ENCODE measurements around the gene ARHGAP6.
A peak's percentile ranks its signal among the peaks of the same experiment; 100 is the strongest.
"Not testable (repeated sequence)": the region's sequence is repeated elsewhere in the genome, so short reads cannot be mapped to it uniquely, and the experiment has no call there.

The ARHGAP6 gene

GRCh38 chrX:11641349-11642065 is 24.2 kb downstream of the ARHGAP6 start:
- Histone ChIP-seq H3K4me1 (ENCODE audit: control insufficient read depth, insufficient read depth, low read length) (no peaks in the 10 kb centered on the region), H3K27ac (ENCODE audit: low read length) (no peak overlapping the region), H3K9ac (ENCODE audit: low read length in 2 of 2) (no peak overlapping the region), H3K9me3 (ENCODE audit: control insufficient read depth in 2 of 2, low read length in 2 of 2) (no peaks in the 10 kb centered on the region), H3K27me3 (ENCODE audit: control insufficient read depth in 1 of 2, insufficient read depth in 2 of 2, low read length in 2 of 2) (no peaks in the 10 kb centered on the region), H3K36me3 (ENCODE audit: control insufficient read depth in 2 of 2, insufficient read depth in 2 of 2, low read length in 2 of 2) (no peaks in the 10 kb centered on the region), H3K4me3 (ENCODE audit: low read length in 2 of 2) (no peak overlapping the region)

GRCh38 chrX:11640089-11640488 is 25.6 kb downstream of the ARHGAP6 start:
- Histone ChIP-seq H3K9ac (ENCODE audit: low read length in 2 of 2) (no peak overlapping the region), H3K9me3 (ENCODE audit: control insufficient read depth in 2 of 2, low read length in 2 of 2) (no peaks in the 10 kb centered on the region), H3K4me3 (ENCODE audit: low read length in 2 of 2) (no peak overlapping the region), H3K36me3 (ENCODE audit: control insufficient read depth in 2 of 2, insufficient read depth in 2 of 2, low read length in 2 of 2) (no peaks in the 10 kb centered on the region), H3K27me3 (ENCODE audit: control insufficient read depth in 1 of 2, insufficient read depth in 2 of 2, low read length in 2 of 2) (no peaks in the 10 kb centered on the region), H3K4me1 (ENCODE audit: control insufficient read depth, insufficient read depth, low read length) (no peaks in the 10 kb centered on the region), H3K27ac (ENCODE audit: low read length) (no peak overlapping the region)

GRCh38 chrX:11632732-11633131 is 33.0 kb downstream of the ARHGAP6 start:
- Histone ChIP-seq H3K9ac (ENCODE audit: low read length in 2 of 2) (no peak overlapping the region), H3K4me1 (ENCODE audit: control insufficient read depth, insufficient read depth, low read length) (peaks cover 3% of the 10 kb centered on the region), H3K9me3 (ENCODE audit: control insufficient read depth in 2 of 2, low read length in 2 of 2) (no peaks in the 10 kb centered on the region), H3K36me3 (ENCODE audit: control insufficient read depth in 2 of 2, insufficient read depth in 2 of 2, low read length in 2 of 2) (no peaks in the 10 kb centered on the region), H3K4me3 (ENCODE audit: low read length in 2 of 2) (no peak overlapping the region), H3K27me3 (ENCODE audit: control insufficient read depth in 1 of 2, insufficient read depth in 2 of 2, low read length in 2 of 2) (no peaks in the 10 kb centered on the region), H3K27ac (ENCODE audit: low read length) (no peak overlapping the region)

GRCh38 chrX:11629593-11630211 is 36.0 kb downstream of the ARHGAP6 start:
- no peaks in the 10 kb centered on the region for H3K36me3 ChIP-seq (ENCODE audit: control insufficient read depth in 2 of 2, insufficient read depth in 2 of 2, low read length in 2 of 2)
- H3K9me3 ChIP-seq (ENCODE audit: control insufficient read depth in 2 of 2, low read length in 2 of 2): no peaks in the 10 kb centered on the region
- H3K4me3 ChIP-seq (ENCODE audit: low read length in 2 of 2): no peak overlapping the region
- H3K27ac ChIP-seq (ENCODE audit: low read length): no peak overlapping the region
- no peak overlapping the region for H3K9ac ChIP-seq (ENCODE audit: low read length in 2 of 2)
- H3K27me3 ChIP-seq (ENCODE audit: control insufficient read depth in 1 of 2, insufficient read depth in 2 of 2, low read length in 2 of 2): no peaks in the 10 kb centered on the region
- peaks cover 3% of the 10 kb centered on the region for H3K4me1 ChIP-seq (ENCODE audit: control insufficient read depth, insufficient read depth, low read length)

GRCh38 chrX:11628399-11628798 is 37.3 kb downstream of the ARHGAP6 start:
- H3K9me3 ChIP-seq (ENCODE audit: control insufficient read depth in 2 of 2, low read length in 2 of 2): no peaks in the 10 kb centered on the region
- no peaks in the 10 kb centered on the region for H3K36me3 ChIP-seq (ENCODE audit: control insufficient read depth in 2 of 2, insufficient read depth in 2 of 2, low read length in 2 of 2)
- no peak overlapping the region for H3K9ac ChIP-seq (ENCODE audit: low read length in 2 of 2)
- peaks cover 3% of the 10 kb centered on the region for H3K4me1 ChIP-seq (ENCODE audit: control insufficient read depth, insufficient read depth, low read length)
- H3K27ac ChIP-seq (ENCODE audit: low read length): no peak overlapping the region
- no peaks in the 10 kb centered on the region for H3K27me3 ChIP-seq (ENCODE audit: control insufficient read depth in 1 of 2, insufficient read depth in 2 of 2, low read length in 2 of 2)
- no peak overlapping the region for H3K4me3 ChIP-seq (ENCODE audit: low read length in 2 of 2)

GRCh38 chrX:11626351-11626750 is 39.4 kb downstream of the ARHGAP6 start:
- H3K4me1 ChIP-seq (ENCODE audit: control insufficient read depth, insufficient read depth, low read length): peaks cover 3% of the 10 kb centered on the region
- H3K9me3 ChIP-seq (ENCODE audit: control insufficient read depth in 2 of 2, low read length in 2 of 2): no peaks in the 10 kb centered on the region
- no peaks in the 10 kb centered on the region for H3K27me3 ChIP-seq (ENCODE audit: control insufficient read depth in 1 of 2, insufficient read depth in 2 of 2, low read length in 2 of 2)
- no peak overlapping the region for H3K9ac ChIP-seq (ENCODE audit: low read length in 2 of 2)
- no peak overlapping the region for H3K27ac ChIP-seq (ENCODE audit: low read length)
- no peaks in the 10 kb centered on the region for H3K36me3 ChIP-seq (ENCODE audit: control insufficient read depth in 2 of 2, insufficient read depth in 2 of 2, low read length in 2 of 2)
- H3K4me3 ChIP-seq (ENCODE audit: low read length in 2 of 2): no peak overlapping the region

GRCh38 chrX:11619441-11619840 is 46.3 kb downstream of the ARHGAP6 start:
- Histone ChIP-seq H3K4me3 (ENCODE audit: low read length in 2 of 2) (peak overlapping the region in 1 of 2 donors; percentile 4), H3K4me1 (ENCODE audit: control insufficient read depth, insufficient read depth, low read length) (no peaks in the 10 kb centered on the region), H3K36me3 (ENCODE audit: control insufficient read depth in 2 of 2, insufficient read depth in 2 of 2, low read length in 2 of 2) (no peaks in the 10 kb centered on the region), H3K27me3 (ENCODE audit: control insufficient read depth in 1 of 2, insufficient read depth in 2 of 2, low read length in 2 of 2) (no peaks in the 10 kb centered on the region), H3K9me3 (ENCODE audit: control insufficient read depth in 2 of 2, low read length in 2 of 2) (no peaks in the 10 kb centered on the region), H3K9ac (ENCODE audit: low read length in 2 of 2) (no peak overlapping the region), H3K27ac (ENCODE audit: low read length) (no peak overlapping the region)

- not testable (repeated sequence) for H3K27me3 ChIP-seq (ENCODE audit: control insufficient read depth in 1 of 2, insufficient read depth in 2 of 2, low read length in 2 of 2); H3K4me1 ChIP-seq (ENCODE audit: control insufficient read depth, insufficient read depth, low read length); H3K4me3 ChIP-seq (ENCODE audit: low read length in 2 of 2); H3K36me3 ChIP-seq (ENCODE audit: control insufficient read depth in 2 of 2, insufficient read depth in 2 of 2, low read length in 2 of 2); H3K9ac ChIP-seq (ENCODE audit: low read length in 2 of 2); H3K9me3 ChIP-seq (ENCODE audit: control insufficient read depth in 2 of 2, low read length in 2 of 2); H3K27ac ChIP-seq (ENCODE audit: low read length)
Observed at GRCh38 chrX:11614253-11614652, 51.5 kb downstream of the ARHGAP6 start.

- Histone ChIP-seq H3K27ac (ENCODE audit: low read length) (no peak overlapping the region), H3K36me3 (ENCODE audit: control insufficient read depth in 2 of 2, insufficient read depth in 2 of 2, low read length in 2 of 2) (no peaks in the 10 kb centered on the region), H3K9ac (ENCODE audit: low read length in 2 of 2) (no peak overlapping the region), H3K27me3 (ENCODE audit: control insufficient read depth in 1 of 2, insufficient read depth in 2 of 2, low read length in 2 of 2) (no peaks in the 10 kb centered on the region), H3K4me1 (ENCODE audit: control insufficient read depth, insufficient read depth, low read length) (no peaks in the 10 kb centered on the region), H3K4me3 (ENCODE audit: low read length in 2 of 2) (no peak overlapping the region), H3K9me3 (ENCODE audit: control insufficient read depth in 2 of 2, low read length in 2 of 2) (no peaks in the 10 kb centered on the region)
Observed at GRCh38 chrX:11611965-11612364, 53.8 kb downstream of the ARHGAP6 start.

- no peaks in the 10 kb centered on the region for H3K4me1 ChIP-seq (ENCODE audit: control insufficient read depth, insufficient read depth, low read length)
- no peaks in the 10 kb centered on the region for H3K9me3 ChIP-seq (ENCODE audit: control insufficient read depth in 2 of 2, low read length in 2 of 2)
- H3K4me3 ChIP-seq (ENCODE audit: low read length in 2 of 2): no peak overlapping the region
Observed at GRCh38 chrX:11611161-11611560, 54.6 kb downstream of the ARHGAP6 start.

GRCh38 chrX:11609109-11609508 is 56.6 kb downstream of the ARHGAP6 start:
- Histone ChIP-seq H3K4me1 (ENCODE audit: control insufficient read depth, insufficient read depth, low read length) (no peaks in the 10 kb centered on the region), H3K27me3 (ENCODE audit: control insufficient read depth in 1 of 2, insufficient read depth in 2 of 2, low read length in 2 of 2) (peaks cover 0 to 2% of the 10 kb centered on the region in 2 donors), H3K27ac (ENCODE audit: low read length) (no peak overlapping the region), H3K9me3 (ENCODE audit: control insufficient read depth in 2 of 2, low read length in 2 of 2) (no peaks in the 10 kb centered on the region), H3K36me3 (ENCODE audit: control insufficient read depth in 2 of 2, insufficient read depth in 2 of 2, low read length in 2 of 2) (no peaks in the 10 kb centered on the region), H3K4me3 (ENCODE audit: low read length in 2 of 2) (no peak overlapping the region), H3K9ac (ENCODE audit: low read length in 2 of 2) (no peak overlapping the region)

More at GRCh38 chrX:11611161-11611560, 54.6 kb downstream of the ARHGAP6 start:
- H3K9ac ChIP-seq (ENCODE audit: low read length in 2 of 2): no peak overlapping the region
- no peaks in the 10 kb centered on the region for H3K27me3 ChIP-seq (ENCODE audit: control insufficient read depth in 1 of 2, insufficient read depth in 2 of 2, low read length in 2 of 2)
- H3K27ac ChIP-seq (ENCODE audit: low read length): no peak overlapping the region
- H3K36me3 ChIP-seq (ENCODE audit: control insufficient read depth in 2 of 2, insufficient read depth in 2 of 2, low read length in 2 of 2): no peaks in the 10 kb centered on the region
